SK-MEL-5 (cell line): Measurements from ENCODE around the gene PROX2. TPM values are rescaled to one million over a fixed set of nuclear protein-coding genes. Genes with fewer than 3 reads are reported as not detected.

Source experiments
- DNase-seq: peaks from one replicate; pipeline ENCODE4 v3.0.0-alpha.2; 2016; ENCODE audit warnings: low read depth, low spot score
- in situ Hi-C: cut with HindIII; loops from 2 replicates; pipeline ENCODE4 v1.10.0; 2016; ENCODE audit warnings: low sequenced_read_pairs, high pct_unique_total_duplicates, low pct_unique_long_range_greater_than_20kb
- total RNA-seq: library from RNA; depleted of rRNA; stranded (reverse); fragments of >200 nt; shearing (Covaris generic); gene quantifications from 2 replicates; pipeline ENCODE4 v1.2.3, GENCODE V29; 2014

PROX2 gene
- total RNA-seq, 1 experiment from 2014 or later: not detected

DNA sequence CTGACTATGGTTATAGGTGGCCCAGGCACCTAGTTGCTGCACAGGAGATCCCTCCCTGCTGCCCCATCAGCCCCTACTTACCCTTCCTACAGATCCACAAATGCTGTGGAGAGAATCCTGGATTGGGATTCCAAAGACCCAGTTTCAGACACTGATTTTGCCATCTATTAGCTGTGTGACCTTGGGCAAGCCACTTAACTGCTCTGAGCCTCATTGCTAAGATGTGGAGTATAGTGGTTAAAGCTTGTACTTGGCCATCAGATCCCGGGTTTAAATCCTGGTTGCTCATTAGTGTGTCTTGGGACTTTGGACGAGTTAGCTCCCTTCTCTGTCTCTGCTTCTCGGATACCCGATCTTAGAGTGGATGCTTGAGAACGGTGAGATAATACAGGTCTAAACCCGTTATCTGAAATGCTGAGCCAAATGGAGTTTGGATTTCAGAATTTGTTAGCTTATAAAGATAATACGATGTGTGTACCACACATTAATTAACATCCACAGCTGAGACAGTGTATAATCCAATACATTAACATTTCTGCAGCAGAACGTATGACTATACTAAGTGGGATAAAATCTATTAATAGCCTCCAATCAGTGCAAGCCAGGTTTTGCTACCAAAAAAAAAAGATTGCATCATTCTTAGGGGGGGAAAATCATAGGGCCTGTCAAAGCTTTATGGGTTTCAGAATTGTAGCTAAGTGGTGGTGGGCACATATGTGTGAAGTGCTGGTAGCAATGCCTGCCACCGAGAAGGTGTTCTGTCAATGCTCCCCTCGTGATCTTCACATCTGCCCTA, 16.0 kb downstream of the PROX2 start:
- in situ Hi-C loops: no loop called here
- DNase-seq: no peak

DNA sequence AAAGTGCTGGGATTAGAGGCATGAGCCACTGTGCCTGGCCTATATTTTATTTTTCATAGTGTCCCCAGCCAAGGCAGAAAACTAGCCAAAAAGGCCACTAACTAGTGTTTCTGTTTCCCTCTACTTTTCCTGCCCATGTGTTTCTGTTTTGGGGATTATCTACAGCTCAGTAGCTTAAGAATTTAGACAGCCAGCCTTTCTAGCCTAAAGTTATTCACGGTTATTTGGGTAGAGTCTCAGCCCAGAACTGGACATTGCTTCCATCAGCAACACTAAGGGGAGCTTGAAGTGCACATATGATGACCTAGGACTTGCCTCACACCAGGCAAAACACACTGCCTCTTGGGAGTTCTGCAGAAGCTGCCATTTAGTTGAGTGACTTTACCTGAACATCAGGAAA, 17.9 kb downstream of the PROX2 start:
- in situ Hi-C loops: no loop called here
- DNase-seq: no peak

DNA sequence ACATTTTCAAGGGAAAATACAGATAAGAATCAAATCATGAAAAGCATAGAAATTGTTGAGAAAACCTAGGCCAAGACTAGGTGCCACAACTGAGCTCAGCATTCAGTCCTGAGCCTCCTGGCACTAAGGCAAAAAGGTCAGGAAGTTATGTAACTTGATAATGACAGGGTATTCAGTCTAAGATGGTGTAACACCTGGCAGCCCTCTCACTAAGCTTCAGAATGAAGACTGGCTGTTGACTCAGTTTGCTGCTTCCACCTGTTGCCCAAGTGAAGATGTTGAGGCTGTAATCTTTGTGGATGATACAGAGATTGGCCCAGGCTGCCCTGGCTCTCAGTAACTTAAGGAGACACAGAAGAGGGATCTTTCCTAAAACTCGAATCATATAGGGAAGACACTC, 19.6 kb downstream of the PROX2 start:
- in situ Hi-C loops: no loop called here
- DNase-seq: no peak

DNA sequence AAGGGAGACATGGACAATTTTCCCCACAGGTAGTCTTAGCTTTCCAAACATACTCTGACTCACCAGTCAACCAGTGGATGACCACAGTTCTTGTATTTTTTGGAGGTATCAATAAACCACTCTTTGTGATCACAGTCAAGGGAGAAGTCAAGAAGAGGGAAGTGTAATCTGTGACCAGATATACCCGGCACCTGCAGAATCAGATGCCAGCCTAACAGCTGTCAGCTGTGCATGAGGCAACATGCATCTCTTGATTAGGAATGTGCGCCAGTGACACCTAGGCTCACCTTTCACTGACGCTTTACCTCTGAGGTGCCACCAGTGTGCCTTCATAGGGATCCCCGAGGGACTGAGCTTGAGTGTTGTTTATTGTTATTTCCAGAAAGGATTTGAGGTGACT, 20.0 kb downstream of the PROX2 start:
- DNase-seq: no peak
- in situ Hi-C loops: no loop called here

DNA sequence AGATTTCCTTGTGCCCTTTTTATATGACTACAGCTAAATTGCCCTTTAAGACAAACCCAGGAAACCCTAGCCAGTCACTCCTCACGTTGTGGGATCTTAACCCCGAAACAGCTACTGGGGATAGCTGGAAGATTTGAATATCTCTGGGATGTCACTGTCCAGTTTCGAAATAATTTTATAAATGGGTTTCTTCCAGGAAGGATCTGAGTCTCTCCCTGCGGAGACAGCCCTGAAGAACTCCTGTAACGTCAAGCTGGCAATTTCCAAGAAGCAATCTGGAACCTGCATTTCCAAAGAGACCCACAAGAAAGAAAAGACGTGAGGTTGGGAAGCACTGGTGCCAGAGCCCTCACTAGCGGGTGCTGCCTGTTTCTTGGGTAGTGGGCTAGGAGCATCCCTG, 20.9 kb downstream of the PROX2 start:
- in situ Hi-C loops: no loop called here
- no peak for DNase-seq

DNA sequence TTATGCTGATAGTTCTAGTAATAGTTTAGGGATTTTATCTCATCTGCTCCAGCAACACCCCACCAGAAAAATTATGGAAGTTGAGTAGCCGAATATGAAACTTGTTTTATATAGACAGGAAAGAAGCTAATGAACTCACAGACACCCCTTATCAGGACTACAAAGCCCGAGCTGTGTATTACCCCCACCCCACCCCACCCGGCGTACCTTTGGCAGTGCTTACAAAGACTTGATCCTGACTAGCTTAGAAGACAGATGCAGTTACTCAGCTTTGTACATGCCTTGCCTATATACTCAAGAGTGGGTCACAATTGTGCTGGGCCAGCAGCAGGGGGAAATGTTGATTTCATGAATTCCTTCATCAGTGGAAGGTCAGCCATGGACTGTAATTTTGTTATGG, 22.4 kb downstream of the PROX2 start:
- no peak for DNase-seq
- in situ Hi-C loops: no loop called here

DNA sequence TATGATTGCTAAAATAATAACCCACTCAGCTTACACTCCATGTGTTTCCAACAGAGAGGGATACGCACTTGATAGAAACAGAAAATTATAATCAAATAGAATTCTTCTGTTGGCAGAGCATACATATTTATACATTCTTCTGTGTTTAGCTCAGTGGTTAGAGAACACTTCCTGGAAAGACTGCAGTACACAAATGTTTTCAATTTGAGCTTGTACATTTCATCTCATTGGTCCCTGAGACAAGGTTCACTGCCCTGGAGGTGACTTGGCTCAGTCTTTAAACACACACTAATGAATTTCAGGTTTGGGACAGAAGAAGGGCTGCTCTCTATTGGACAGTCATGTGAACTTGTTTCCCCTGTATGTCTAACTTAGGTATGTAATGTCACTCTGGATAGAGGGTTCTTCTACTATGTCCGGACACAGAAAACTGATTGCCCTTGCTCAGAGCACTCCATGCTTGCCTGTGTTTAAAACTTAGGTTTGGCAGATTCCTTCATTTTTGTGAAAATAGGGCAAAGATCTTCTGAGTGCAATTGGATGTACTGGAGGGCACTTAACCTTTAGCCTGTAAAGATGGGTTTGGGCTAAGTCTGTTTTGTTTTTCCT, 22.9 kb downstream of the PROX2 start:
- DNase-seq: no peak
- in situ Hi-C loops: no loop called here

DNA sequence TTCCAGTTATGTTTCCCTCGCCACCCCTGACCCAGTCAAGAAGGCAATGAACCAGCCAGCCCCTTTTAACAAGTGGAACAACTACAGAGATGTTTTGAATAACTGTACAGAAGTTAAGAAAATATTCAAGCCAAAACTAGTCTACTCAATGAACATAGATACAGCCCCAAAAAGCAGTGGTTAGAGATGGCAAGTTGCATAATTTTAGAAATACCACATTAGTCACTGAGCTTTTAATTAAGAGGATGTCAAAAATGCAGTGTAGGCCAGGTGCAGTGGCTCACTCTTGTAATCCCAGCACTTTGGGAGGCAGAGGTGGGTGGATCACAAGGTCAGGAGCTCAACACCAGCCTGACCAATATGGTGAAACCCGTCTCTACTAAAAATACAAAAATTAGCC, 27.2 kb downstream of the PROX2 start:
- DNase-seq: no peak
- in situ Hi-C loops: no loop called here

DNA sequence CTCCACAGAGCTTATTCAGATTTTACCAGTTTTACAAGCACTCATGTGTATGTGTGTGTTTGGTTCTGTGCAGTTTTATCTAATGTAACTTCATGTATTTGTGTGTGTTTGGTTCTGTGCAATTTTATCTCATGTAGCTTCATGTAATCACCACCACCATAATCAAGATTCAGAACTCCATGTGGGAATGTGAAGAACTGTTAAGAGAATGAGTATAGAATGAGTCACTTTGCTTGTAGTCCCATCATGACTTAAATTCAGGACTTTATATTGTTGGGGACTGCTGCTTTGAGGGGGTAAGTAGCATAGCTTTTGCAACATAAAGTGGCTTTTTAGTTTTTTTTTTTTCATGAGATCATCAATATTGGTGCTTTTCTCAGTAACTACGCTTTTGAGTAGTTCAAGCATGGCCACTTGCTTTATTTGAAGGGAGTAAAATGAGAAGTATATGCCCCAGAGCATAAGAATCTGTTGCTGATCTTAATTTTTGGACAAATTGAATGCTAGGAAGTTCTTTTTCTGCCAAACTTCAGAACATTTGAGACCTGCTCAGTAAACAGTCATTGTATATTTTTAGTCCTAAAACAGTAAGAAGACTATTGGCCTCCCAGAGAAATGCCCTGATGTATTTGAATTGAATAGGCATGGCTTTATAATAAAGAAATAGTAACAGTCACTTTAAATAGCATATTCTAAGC, 28.8 kb downstream of the PROX2 start:
- no peak for DNase-seq
- in situ Hi-C loops: no loop called here

DNA sequence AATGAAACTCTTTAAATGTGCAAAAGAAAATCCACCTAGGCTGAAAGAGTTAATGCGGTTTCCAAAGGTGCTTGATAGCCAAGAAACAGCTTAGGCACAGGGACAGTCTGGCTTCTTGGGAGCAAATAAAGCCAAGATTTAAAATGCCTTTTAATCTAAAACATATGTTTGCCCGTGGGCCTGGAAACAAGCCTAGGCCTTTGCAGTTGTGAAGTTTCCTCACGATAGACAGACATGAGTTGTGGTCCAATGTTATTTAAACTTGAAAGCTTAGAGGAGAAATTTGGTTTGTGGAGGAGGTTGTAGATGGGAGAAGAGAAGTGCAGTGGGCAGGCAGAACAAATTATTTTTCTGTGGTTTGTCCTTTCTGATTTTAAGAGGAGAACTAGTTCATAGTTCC, 29.8 kb downstream of the PROX2 start:
- in situ Hi-C loops: no loop called here
- no peak for DNase-seq

DNA sequence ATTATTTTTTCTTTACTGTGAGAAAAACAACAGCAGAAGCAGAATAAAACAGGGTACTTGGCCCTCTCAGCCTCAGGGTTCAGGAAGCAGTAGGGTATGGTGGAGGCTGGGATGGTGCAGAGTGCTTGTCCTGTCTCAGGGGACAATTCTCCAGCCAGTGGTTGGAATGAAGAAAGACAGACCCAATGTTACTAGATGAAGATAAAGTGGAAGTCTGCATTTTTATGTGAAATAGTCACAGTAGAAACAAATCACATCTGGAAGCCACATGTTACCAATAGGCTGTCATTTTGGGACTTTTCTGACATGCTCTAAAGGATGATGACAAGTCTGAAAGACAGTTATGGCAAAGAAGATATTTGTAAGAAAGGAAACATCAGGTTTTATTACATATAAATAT, 32.3 kb downstream of the PROX2 start:
- no peak for DNase-seq
- in situ Hi-C loops: no loop called here

DNA sequence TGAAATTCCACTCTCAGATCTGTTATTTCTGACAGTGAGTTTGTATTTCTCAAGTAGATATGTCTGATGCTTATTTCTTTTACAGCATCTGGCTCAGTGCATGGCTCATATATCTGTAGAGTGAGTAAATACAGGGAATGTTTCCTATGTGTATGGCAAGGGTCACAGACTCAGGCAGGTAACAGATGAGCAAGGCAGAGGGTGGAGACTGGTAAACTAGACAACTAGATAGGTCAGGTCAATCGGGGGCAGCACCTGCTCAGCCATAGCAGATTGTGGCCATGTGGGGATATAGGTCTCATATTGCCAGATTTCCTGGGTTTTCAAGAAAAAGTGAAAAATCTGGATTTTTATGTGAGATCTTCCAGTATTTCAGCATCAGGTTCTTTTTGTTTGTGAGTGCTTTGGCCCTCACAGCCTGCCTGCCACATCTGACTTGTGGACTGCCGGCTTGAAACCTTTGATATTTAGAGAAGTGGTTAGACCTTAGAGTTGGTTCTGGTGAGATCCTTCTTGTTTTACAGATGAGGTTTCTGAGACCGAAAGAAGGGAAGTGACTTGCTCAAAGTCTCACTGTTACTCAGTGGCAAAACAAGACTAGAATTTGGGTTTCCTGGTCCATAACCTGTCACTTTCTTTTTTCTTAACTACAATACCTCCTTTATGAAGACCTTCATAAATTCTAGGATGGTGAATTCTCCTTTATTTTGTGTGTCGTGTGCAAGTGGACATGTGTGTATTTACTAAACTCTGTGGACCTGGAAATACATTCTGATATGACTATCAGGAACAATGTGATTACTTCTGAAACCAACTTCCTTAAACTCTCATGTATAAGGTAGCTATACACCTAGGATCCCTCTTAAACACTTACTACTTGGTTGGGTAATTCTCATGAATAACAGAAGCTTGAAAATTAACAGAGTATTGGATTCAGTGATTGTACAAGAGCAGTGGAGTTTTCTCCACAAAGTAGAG, 34.4 kb downstream of the PROX2 start:
- in situ Hi-C loops: no loop called here
- DNase-seq: no peak

DNA sequence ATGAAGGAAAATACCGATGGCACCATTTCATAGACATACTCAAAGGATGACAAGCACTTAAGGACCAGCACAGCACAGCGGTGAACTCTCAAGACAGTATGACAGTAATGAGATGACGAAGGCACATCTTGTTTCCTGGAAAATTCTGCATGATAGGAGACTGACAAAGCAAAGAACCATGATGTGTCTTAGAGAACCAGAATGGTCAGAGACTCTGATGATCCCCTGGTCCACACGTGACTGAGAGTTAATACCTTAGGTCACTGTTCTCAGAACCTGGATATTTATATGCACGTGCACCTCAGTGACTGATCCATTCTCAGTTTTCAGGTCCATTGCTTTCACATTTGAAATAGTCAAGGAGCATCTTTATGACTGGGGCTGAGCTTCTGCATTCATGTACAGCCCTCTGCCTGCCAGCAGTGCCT, 35.3 kb downstream of the PROX2 start:
- DNase-seq: no peak
- in situ Hi-C loops: no loop called here

DNA sequence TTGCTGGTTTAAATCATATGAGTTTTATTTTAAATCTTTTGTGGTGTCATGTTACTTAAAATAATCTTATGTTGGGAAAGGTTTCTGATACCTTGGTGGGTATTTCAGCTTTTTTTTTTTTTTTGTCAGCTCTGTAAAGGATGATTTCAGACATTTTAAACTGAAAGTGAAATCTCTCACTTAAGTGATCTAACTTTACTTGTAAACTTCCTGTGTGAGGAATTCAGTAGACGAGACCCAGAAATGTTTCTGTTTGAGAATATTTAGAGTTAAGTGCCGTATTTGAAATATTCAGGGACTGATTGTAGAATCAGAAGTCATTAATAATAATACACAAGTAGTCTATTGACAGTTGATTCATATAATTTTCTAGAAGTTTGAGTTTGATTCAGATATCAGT, 37.8 kb downstream of the PROX2 start:
- in situ Hi-C loops: no loop called here
- DNase-seq: no peak

DNA sequence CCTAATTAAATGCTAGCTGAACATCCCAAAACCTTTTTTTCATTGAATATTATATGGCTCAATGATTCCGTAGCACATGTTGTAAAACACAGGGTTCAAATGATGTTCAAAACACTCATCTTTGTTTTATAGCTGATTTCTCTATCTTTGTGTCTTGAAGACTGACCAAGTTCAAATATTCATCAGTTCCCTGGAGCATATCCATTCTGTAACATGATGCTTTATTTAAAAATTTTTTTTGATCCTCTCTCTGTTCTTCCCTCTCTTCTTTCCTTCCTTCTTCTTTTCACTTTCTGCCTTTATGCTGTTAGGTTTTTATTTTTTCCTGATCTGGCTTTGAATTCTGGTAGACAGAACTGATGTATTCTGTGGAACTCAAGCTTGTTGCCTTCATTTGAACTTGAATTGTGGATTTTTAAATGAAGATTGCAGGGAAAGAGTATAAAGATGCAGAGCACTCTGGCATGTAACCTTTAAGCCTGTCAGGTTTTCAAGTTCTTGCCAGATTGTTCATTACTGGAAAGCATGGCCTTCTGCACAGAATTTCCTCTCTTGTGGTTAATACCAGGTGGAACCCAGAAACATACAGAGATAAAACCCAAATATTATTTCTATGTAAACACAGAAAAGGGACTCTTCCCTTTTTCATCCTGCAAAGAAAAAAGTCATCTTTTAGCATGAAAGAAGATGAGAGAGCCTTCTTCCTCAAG, 39.5 kb downstream of the PROX2 start:
- in situ Hi-C loops: no loop called here
- DNase-seq: no peak

DNA sequence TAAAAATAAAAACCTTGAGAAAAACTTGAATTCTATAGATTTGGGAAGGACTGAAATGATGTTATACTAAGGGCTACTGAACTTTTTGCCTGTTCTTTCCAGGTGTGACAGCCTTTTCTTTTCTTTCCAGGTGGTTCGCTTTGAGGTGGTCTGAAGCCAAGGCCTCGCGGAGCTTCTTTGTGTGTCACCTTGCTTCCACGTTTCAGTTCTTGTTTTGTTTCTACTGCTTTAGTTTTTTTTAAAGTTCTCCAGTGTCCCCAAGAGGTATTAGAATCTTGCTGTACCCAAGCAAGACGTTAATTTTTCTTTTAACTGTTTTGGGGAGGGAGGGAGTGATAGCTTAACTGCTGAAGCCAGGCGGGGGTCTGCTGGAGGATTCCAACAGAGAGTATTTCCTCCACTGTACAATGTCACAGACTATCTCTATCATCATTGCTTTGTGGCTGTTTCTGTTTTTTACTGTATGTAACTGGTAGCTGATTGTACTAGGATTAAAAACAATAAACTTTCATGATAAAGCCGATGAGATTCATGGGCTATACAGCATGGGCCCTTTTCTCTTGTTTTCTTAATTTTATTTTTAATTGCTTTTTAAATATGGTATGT, 40.2 kb downstream of the PROX2 start:
- in situ Hi-C loops: no loop called here
- DNase-seq: no peak
